HepG2 (cell line): ENCODE results near the gene ZNF503. TPM values are rescaled to one million over a fixed set of nuclear protein-coding genes. Genes with fewer than 3 reads are reported as not detected.

Experiments used
- ATAC-seq: fragments of 200-7000 bp; cut with Tn5 transposase; 3 replicates; pipeline ENCODE4 v1.9.1; 2020; ENCODE audit warnings: mild to moderate bottlenecking, moderate library complexity
- BruUV-seq: library from RNA; stranded (reverse); fragments of 400-500 nt; replicated peaks from 2 replicates; lab custom pipeline; 2021; lab: Mats Ljungman, UMichigan
- CTCF ChIA-PET: fragments of 300-600 bp; formaldehyde crosslinking; extraction: SDS; loops from one replicate; lab custom pipeline; 2021; ENCODE audit warnings: low total read pairs, inconsistent platforms, low intra/inter-chr PET ratio; lab: Yijun Ruan, JAX
- POLR2A ChIA-PET: fragments of 350-600 bp; sonication (Branson Sonifier 250); formaldehyde crosslinking; loops from one replicate; lab custom pipeline; 2020; ENCODE audit warnings: antibody characterized with exemption, inconsistent platforms; lab: Yijun Ruan, JAX
- DNase-seq: peaks from one replicate; pipeline ENCODE4 v3.0.0-alpha.2; 2015; ENCODE audit warnings: low spot score
- FAIRE-seq: peaks from 3 replicates; lab custom pipeline; 2011; peaks lifted over from hg19 to GRCh38; lab: Jason Lieb, UNC
- H2AFZ ChIP-seq: one replicate; pipeline ENCODE4 v1.6.1; 2011; ENCODE audit warnings: low read length, inconsistent platforms
- H3K27ac ChIP-seq: fragments of 300-600 bp; 3 replicates; pipeline ENCODE4 v1.8.0; 2011; ENCODE audit warnings: mixed run types, mild to moderate bottlenecking, mixed read lengths, low read length, inconsistent platforms; ENCODE audit not compliant: insufficient read depth; ENCODE audit errors: extremely low read length
- H3K27me3 ChIP-seq, 2 experiments: fragments of 200-600 bp in 1 of 2; 2 replicates in 1 of 2; 3 replicates in 1 of 2; pipeline versions ENCODE4 v1.6.0 to v1.8.0; 2011; ENCODE audit warnings: low read length in 2 of 2, mild to moderate bottlenecking in 2 of 2, moderate library complexity in 2 of 2, inconsistent platforms in 1 of 2; ENCODE audit not compliant: insufficient read depth in 2 of 2, control insufficient read depth in 1 of 2
- H3K36me3 ChIP-seq, 2 experiments: fragments of 200-600 bp in 1 of 2; replicated peaks in 1 of 2; 2 replicates in 1 of 2; 3 replicates in 1 of 2; pipeline versions ENCODE4 v1.5.1 to v1.8.0; 2011; ENCODE audit warnings: low read length in 2 of 2, inconsistent platforms in 1 of 2; ENCODE audit not compliant: insufficient read depth in 2 of 2, control insufficient read depth in 1 of 2
- H3K4me1 ChIP-seq: 2 replicates; pipeline ENCODE4 v1.5.1; 2012; ENCODE audit warnings: low read length, inconsistent platforms; ENCODE audit not compliant: insufficient read depth
- H3K4me2 ChIP-seq: 2 replicates; pipeline ENCODE4 v1.6.0; 2011; ENCODE audit warnings: low read depth, low read length, inconsistent platforms
- H3K4me3 ChIP-seq, 3 experiments: fragments of 200-600 bp in 1 of 3; sonication (generic), shearing (Covaris generic) in 1 of 3; replicated peaks in 1 of 3; 2 replicates each; pipeline ENCODE4 v1.5.1; 2011 to 2016; ENCODE audit warnings: low read length in 3 of 3, inconsistent platforms in 2 of 3, low read depth in 2 of 3, mild to moderate bottlenecking in 2 of 3, control low read depth in 1 of 3, mixed read lengths in 1 of 3; ENCODE audit not compliant: insufficient read depth in 1 of 3
- H3K79me2 ChIP-seq: one replicate; pipeline ENCODE4 v1.6.1; 2011; ENCODE audit warnings: low read length, inconsistent platforms; ENCODE audit not compliant: insufficient read depth
- H3K9ac ChIP-seq: 2 replicates; pipeline ENCODE4 v1.6.0; 2011; ENCODE audit warnings: mild to moderate bottlenecking, low read depth, low read length, inconsistent platforms; ENCODE audit not compliant: insufficient read depth
- H3K9me3 ChIP-seq: 2 replicates; pipeline ENCODE4 v1.5.1; 2012; ENCODE audit warnings: mild to moderate bottlenecking, low read length
- H4K20me1 ChIP-seq: 2 replicates; pipeline ENCODE4 v1.6.0; 2011; ENCODE audit warnings: inconsistent platforms, mild to moderate bottlenecking, low read length, moderate library complexity; ENCODE audit not compliant: insufficient read depth
- FOSL2 ChIP-seq: sonication (generic); formaldehyde crosslinking; IDR thresholded peaks from 2 replicates; pipeline ENCODE4 v1.4.0; 2020; ENCODE audit warnings: missing genetic modification reagents
- JUND ChIP-seq: sonication (generic); formaldehyde crosslinking; IDR thresholded peaks from 2 replicates; pipeline ENCODE4 v1.8.0; 2022; ENCODE audit warnings: mild to moderate bottlenecking, missing genetic modification reagents
- KDM5B ChIP-seq: sonication (generic); formaldehyde crosslinking; IDR thresholded peaks from 2 replicates; pipeline ENCODE4 v1.4.0; 2020; ENCODE audit warnings: missing genetic modification reagents, mild to moderate bottlenecking, borderline replicate concordance
- NAIF1 ChIP-seq: sonication (generic); formaldehyde crosslinking; IDR thresholded peaks from 2 replicates; pipeline ENCODE4 v1.5.0; 2020; ENCODE audit warnings: mild to moderate bottlenecking, missing genetic modification reagents, borderline replicate concordance
- PHF20 ChIP-seq: sonication (generic); formaldehyde crosslinking; IDR thresholded peaks from 2 replicates; pipeline ENCODE4 v1.5.0; 2020; ENCODE audit warnings: mild to moderate bottlenecking, missing genetic modification reagents
- PHF21A ChIP-seq: sonication (generic); formaldehyde crosslinking; IDR thresholded peaks from 2 replicates; pipeline ENCODE4 v1.5.0; 2020; ENCODE audit warnings: mild to moderate bottlenecking, missing genetic modification reagents
- PHF8 ChIP-seq: sonication (generic); formaldehyde crosslinking; IDR thresholded peaks from 2 replicates; pipeline ENCODE4 v1.5.0; 2020; ENCODE audit warnings: missing genetic modification reagents
- SALL1 ChIP-seq: sonication (generic); formaldehyde crosslinking; IDR thresholded peaks from 2 replicates; pipeline ENCODE4 v1.8.0; 2022; ENCODE audit warnings: mild to moderate bottlenecking, missing genetic modification reagents
- SMYD3 ChIP-seq: sonication (generic); formaldehyde crosslinking; IDR thresholded peaks from 2 replicates; pipeline ENCODE4 v1.8.1; 2023; ENCODE audit warnings: mild to moderate bottlenecking, missing genetic modification reagents
- SOX6 ChIP-seq, 2 experiments: fragments of 450-650 bp in 1 of 2; sonication (generic) in 1 of 2; formaldehyde crosslinking in 1 of 2; IDR thresholded peaks; 2 replicates each; pipeline versions ENCODE4 v1.4.0 to v1.6.1; 2017 to 2020; ENCODE audit warnings: antibody characterized with exemption in 1 of 2, mild to moderate bottlenecking in 1 of 2, missing genetic modification reagents in 1 of 2
- SP140L ChIP-seq: sonication (generic); formaldehyde crosslinking; IDR thresholded peaks from 2 replicates; pipeline ENCODE4 v1.4.0; 2020; ENCODE audit warnings: missing genetic modification reagents, borderline replicate concordance
- TCF12 ChIP-seq, 2 experiments: fragments of 450-650 bp in 1 of 2; sonication (generic) in 1 of 2; formaldehyde crosslinking in 1 of 2; IDR thresholded peaks; 2 replicates each; pipeline versions ENCODE4 v1.6.1 to v1.8.0; 2017 to 2022; ENCODE audit warnings: antibody characterized with exemption in 1 of 2, mild to moderate bottlenecking in 1 of 2, missing genetic modification reagents in 1 of 2, moderate library complexity in 1 of 2
- TRIM24 ChIP-seq: sonication (generic); formaldehyde crosslinking; IDR thresholded peaks from 2 replicates; pipeline ENCODE4 v1.8.0; 2022; ENCODE audit warnings: mild to moderate bottlenecking, missing genetic modification reagents
- ZBTB42 ChIP-seq: sonication (generic); formaldehyde crosslinking; IDR thresholded peaks from 2 replicates; pipeline ENCODE4 v1.5.0; 2020; ENCODE audit warnings: mild to moderate bottlenecking, missing genetic modification reagents
- ZFX ChIP-seq: sonication (generic); formaldehyde crosslinking; IDR thresholded peaks from 2 replicates; pipeline ENCODE4 v1.4.0; 2020; ENCODE audit warnings: mild to moderate bottlenecking, low read depth, missing genetic modification reagents, moderate library complexity
- ZNF292 ChIP-seq: sonication (generic); formaldehyde crosslinking; IDR thresholded peaks from 2 replicates; pipeline ENCODE4 v1.8.1; 2022; ENCODE audit warnings: mild to moderate bottlenecking, low read depth, missing genetic modification reagents, borderline replicate concordance
- WGBS: methylation state at CpG from one replicate; pipeline ENCODE4 v1.1.6; 2017; ENCODE audit warnings: low lambda C conversion rate; 5-methylcytosine and 5-hydroxymethylcytosine counted together
- in situ Hi-C: cut with HindIII; loops from 2 replicates; pipeline ENCODE4 v1.10.0; 2017; ENCODE audit warnings: low pct_unique_long_range_greater_than_20kb; ENCODE audit not compliant: extremely low pct_ligation_motif_present
- intact Hi-C: fragments of 100-400 bp; cut with micrococcal nuclease; formaldehyde crosslinking; loops from one replicate; pipeline ENCODE4 v1.10.0; 2022; ENCODE audit not compliant: unreplicated experiment
- polyA plus RNA-seq, 8 experiments: library from polyadenylated mRNA; depleted of rRNA in 3 of 8; stranded (reverse) in 7 of 8; unstranded in 1 of 8; fragments of >200 nt; fragmentation: Illumina TruSeq in 4 of 8; extraction: Trizol in 4 of 8; gene quantifications; 2 replicates each; pipeline versions ENCODE4 v1.2.1 to v1.2.3, GENCODE V29; 2011 to 2016; ENCODE audit warnings: low read depth in 4 of 8, missing spikeins in 1 of 8, mixed read lengths in 1 of 8; ENCODE audit not compliant: insufficient read depth in 1 of 8
- total RNA-seq, 5 experiments: library from RNA; depleted of rRNA; stranded (reverse); fragments of >200 nt; fragmentation: Illumina TruSeq; extraction: Trizol; gene quantifications; 2 replicates each; pipeline ENCODE4 v1.2.3, GENCODE V29; 2016; ENCODE audit warnings: low read depth in 1 of 5
- TF ChIP-seq, protein P1 (sequence below): sonication (generic); formaldehyde crosslinking; IDR thresholded peaks from 2 replicates; pipeline ENCODE4 v1.4.0; 2020; ENCODE audit warnings: missing genetic modification reagents, mild to moderate bottlenecking, borderline replicate concordance
- TF ChIP-seq, protein P2 (sequence below): sonication (generic); formaldehyde crosslinking; IDR thresholded peaks from 2 replicates; pipeline ENCODE4 v1.8.0; 2022; ENCODE audit warnings: missing genetic modification reagents, mild to moderate bottlenecking, borderline replicate concordance
- TF ChIP-seq, protein P3 (sequence below): sonication (generic); IDR thresholded peaks from 2 replicates; pipeline ENCODE4 v1.6.1; 2016; ENCODE audit warnings: low read depth, borderline replicate concordance

Gene ZNF503
- total and polyA plus RNA-seq, 2 of the 13 experiments (the other 11 are each of a cell fraction or from before 2014, with no cell fraction given), result 2.7 to 8.3 TPM

DNA sequence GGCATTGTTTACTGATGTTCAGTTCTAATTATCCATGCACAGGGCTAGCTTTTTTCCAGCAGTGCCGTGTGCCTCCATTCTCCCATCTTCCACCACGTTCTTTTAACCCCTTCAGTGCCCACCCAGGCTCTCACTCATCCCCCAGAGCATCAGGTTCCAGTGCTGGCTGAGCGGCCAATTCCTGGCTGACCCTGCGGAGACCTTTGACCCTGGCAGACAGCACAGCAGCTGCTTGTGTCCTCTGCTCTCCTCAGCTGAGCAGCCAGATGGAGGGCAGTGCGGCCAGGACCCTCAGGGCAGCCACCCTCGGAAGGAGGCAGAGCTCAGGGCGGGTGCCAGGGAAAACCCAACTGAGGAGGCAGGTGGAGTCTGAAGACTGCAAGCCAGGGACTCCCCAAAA, 48.4 kb downstream of the ZNF503 start (continued):
- TF ChIP-seq, protein P1, sequence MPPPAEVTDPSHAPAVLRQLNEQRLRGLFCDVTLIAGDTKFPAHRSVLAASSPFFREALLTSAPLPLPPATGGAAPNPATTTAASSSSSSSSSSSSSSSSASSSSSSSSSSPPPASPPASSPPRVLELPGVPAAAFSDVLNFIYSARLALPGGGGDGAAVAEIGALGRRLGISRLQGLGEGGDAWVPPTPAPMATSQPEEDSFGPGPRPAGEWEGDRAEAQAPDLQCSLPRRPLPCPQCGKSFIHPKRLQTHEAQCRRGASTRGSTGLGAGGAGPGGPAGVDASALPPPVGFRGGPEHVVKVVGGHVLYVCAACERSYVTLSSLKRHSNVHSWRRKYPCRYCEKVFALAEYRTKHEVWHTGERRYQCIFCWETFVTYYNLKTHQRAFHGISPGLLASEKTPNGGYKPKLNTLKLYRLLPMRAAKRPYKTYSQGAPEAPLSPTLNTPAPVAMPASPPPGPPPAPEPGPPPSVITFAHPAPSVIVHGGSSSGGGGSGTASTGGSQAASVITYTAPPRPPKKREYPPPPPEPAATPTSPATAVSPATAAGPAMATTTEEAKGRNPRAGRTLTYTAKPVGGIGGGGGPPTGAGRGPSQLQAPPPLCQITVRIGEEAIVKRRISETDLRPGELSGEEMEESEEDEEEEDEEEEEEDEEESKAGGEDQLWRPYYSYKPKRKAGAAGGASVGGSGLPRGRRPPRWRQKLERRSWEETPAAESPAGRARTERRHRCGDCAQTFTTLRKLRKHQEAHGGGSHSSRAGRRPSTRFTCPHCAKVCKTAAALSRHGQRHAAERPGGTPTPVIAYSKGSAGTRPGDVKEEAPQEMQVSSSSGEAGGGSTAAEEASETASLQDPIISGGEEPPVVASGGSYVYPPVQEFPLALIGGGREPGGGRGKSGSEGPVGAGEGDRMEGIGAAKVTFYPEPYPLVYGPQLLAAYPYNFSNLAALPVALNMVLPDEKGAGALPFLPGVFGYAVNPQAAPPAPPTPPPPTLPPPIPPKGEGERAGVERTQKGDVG (CRISPR knock-in tag), result no peak
- no peak for TF ChIP-seq TCF12 (IDR thresholded peaks at IDR 0.05)
- TF ChIP-seq TCF12 (CRISPR knock-in tag; IDR thresholded peaks at IDR 0.05), result no peak
- no peak for TF ChIP-seq KDM5B (CRISPR knock-in tag)
- no peak for TF ChIP-seq PHF8 (CRISPR knock-in tag)
- peak; percentile 51; the same call in 1 of the 2 replicates for TF ChIP-seq ZNF292 (CRISPR knock-in tag)

DNA sequence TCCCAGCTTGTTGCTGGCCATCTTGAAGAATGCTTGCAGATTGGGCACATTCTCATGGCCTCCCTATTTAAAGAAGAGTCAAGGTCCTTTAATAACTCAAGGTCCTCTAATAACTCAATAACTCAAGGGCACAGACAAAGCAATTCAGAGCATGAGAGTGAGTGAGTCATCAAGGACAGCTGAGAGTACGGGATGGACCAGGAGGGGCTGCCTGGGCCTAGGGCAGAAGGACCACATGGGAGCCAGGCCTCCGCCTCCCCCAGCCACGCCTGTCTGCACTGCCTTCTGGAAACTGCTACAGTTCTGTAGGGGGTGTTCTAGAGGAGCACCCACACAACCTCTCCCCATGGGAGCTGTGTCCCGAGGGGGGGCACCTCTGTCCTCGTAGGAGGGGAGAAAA, 48.9 kb downstream of the ZNF503 start:
- Histone ChIP-seq H3K27me3 (no peaks in the 10 kb centered on the region; a peak in 1 of 5 replicates), H3K27ac (no peak overlapping the region), H3K9me3 (no peaks in the 10 kb centered on the region), H4K20me1 (no peaks in the 10 kb centered on the region), H3K36me3 (no peaks in the 10 kb centered on the region), H3K79me2 (no peaks in the 10 kb centered on the region), H3K4me1 (peaks cover 11% of the 10 kb centered on the region), H3K9ac (no peak overlapping the region), H3K4me2 (peak overlapping the region; percentile 8; the same call in 1 of the 2 replicates), H2AFZ (no peak overlapping the region), H3K4me3 (no peak overlapping the region)
- ChIA-PET CTCF (no interaction called here), POLR2A (no interaction called here)
- ATAC-seq, result peak; percentile 88
- intact Hi-C loops (loop anchor here (10.0 kb wide), 1 partner anchor 1412 kb away; no protein-coding TSS in a partner anchor), in situ Hi-C loops (no loop called here)
- no peak for FAIRE-seq
- BruUV-seq, result no TSS peak
- DNase-seq, result peak; percentile 47
- WGBS, result 16% methylated on average over 4 of the region's 5 CpGs
- TF ChIP-seq ZFX (CRISPR knock-in tag) (peak; percentile 39; the same call in 1 of the 2 replicates), SP140L (CRISPR knock-in tag) (no peak), NAIF1 (CRISPR knock-in tag) (no peak), ZBTB42 (CRISPR knock-in tag) (no peak), SMYD3 (CRISPR knock-in tag) (no peak), SOX6 (IDR thresholded peaks at IDR 0.05) (no peak), SOX6 (CRISPR knock-in tag; IDR thresholded peaks at IDR 0.05) (0 out of 2 replicates have a peak, but pooled peaks have one; percentile 9), PHF21A (CRISPR knock-in tag) (0 out of 2 replicates have a peak, but pooled peaks have one; percentile 22), SALL1 (CRISPR knock-in tag) (peak; percentile 49), FOSL2 (peak; percentile 92), TRIM24 (CRISPR knock-in tag) (no peak), PHF20 (0 out of 2 replicates have a peak, but pooled peaks have one; percentile 18), JUND (CRISPR knock-in tag) (peak; percentile 71)
- TF ChIP-seq, protein P2, sequence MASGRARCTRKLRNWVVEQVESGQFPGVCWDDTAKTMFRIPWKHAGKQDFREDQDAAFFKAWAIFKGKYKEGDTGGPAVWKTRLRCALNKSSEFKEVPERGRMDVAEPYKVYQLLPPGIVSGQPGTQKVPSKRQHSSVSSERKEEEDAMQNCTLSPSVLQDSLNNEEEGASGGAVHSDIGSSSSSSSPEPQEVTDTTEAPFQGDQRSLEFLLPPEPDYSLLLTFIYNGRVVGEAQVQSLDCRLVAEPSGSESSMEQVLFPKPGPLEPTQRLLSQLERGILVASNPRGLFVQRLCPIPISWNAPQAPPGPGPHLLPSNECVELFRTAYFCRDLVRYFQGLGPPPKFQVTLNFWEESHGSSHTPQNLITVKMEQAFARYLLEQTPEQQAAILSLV (CRISPR knock-in tag), result no peak
- TF ChIP-seq, protein P3, sequence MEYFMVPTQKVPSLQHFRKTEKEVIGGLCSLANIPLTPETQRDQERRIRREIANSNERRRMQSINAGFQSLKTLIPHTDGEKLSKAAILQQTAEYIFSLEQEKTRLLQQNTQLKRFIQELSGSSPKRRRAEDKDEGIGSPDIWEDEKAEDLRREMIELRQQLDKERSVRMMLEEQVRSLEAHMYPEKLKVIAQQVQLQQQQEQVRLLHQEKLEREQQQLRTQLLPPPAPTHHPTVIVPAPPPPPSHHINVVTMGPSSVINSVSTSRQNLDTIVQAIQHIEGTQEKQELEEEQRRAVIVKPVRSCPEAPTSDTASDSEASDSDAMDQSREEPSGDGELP, result peak; percentile 76; the same call in 1 of the 2 replicates
